Uterus (tissue), 4 donors: ENCODE results near the gene OR52I2. TPM values are rescaled to one million over a fixed set of nuclear protein-coding genes. Genes with fewer than 3 reads are reported as not detected.

ENCODE experiments used
- DNase-seq, 2 donors: peaks; one replicate each; pipeline ENCODE4 v3.0.0-alpha.2; 2019 to 2020
- H3K27ac ChIP-seq, 2 donors: fragments of 200-600 bp; sonication (generic); 1 replicate in 1 of 2; 2 replicates in 1 of 2; pipeline ENCODE4 v1.5.1; 2016 to 2018
- H3K27me3 ChIP-seq, 2 donors: fragments of 200-600 bp; sonication (generic); one replicate each; pipeline ENCODE4 v1.5.1; 2018 to 2019; ENCODE audit warnings: control low read depth in 1 of 2
- H3K36me3 ChIP-seq, 2 donors: fragments of 200-600 bp; sonication (generic); one replicate each; pipeline ENCODE4 v1.5.1; 2019; ENCODE audit warnings: control low read depth in 1 of 2
- H3K4me1 ChIP-seq, 2 donors: fragments of 200-600 bp; sonication (generic); one replicate each; pipeline ENCODE4 v1.5.1; 2018 to 2019; ENCODE audit warnings: control low read depth in 1 of 2
- H3K4me3 ChIP-seq, 2 donors: fragments of 200-600 bp; sonication (generic); 1 replicate in 1 of 2; 2 replicates in 1 of 2; pipeline ENCODE4 v1.5.1; 2018 to 2019; ENCODE audit warnings: mild to moderate bottlenecking in 1 of 2
- H3K9me3 ChIP-seq, 2 donors: fragments of 200-600 bp; sonication (generic); one replicate each; pipeline ENCODE4 v1.5.1; 2019; ENCODE audit warnings: control low read depth in 1 of 2
- POLR2A ChIP-seq, 2 donors: fragments of 450-650 bp; IDR thresholded peaks; one replicate each; pipeline ENCODE4 v1.6.1; 2016; ENCODE audit warnings: antibody characterized with exemption in 2 of 2, mild to moderate bottlenecking in 1 of 2, moderate library complexity in 1 of 2
- intact Hi-C: fragments of 100-400 bp; cut with DNase I; formaldehyde crosslinking; loops from one replicate; pipeline ENCODE4 v1.15.1; 2023; ENCODE audit warnings: low total_unique reads
- total RNA-seq, 4 donors: library from RNA; depleted of rRNA in 3 of 4; stranded (reverse); fragments of >200 nt in 3 of 4; gene quantifications; one replicate each; pipeline versions ENCODE4 v1.1.0 to v1.2.4, GENCODE V29; 2014 to 2023
- TF ChIP-seq, protein P1 (sequence below), 4 experiments: fragments of 200-600 bp in 2 of 4; fragments of 450-650 bp in 2 of 4; sonication (generic) in 2 of 4; IDR thresholded peaks; one replicate each; pipeline ENCODE4 v1.5.1; 2016 to 2019; ENCODE audit warnings: antibody characterized with exemption in 4 of 4, mild to moderate bottlenecking in 2 of 4, moderate library complexity in 1 of 4
- donor health status: DM: yes; HTN: yes; CAD: no.

OR52I2 gene
- total RNA-seq, 4 donors from 2014 or later, result not detected

DNA sequence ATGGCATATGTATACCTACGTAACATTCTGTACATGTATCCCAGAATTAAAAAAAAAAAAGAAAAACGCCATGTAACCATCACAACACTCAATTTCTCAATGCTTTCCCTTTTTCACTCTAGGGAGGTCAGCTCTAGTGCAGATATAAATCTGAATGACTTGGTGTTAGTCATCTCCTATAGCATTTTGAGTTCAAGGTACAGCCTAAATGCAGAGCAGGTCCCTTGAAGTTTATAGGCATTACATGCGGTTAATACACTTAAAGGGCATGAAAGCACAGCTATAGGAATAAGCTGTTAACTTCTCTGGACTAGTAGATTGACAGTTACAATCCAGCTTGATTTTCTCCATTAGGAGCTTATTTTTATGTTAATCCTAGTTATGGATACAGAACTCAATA is 16.2 kb upstream of the OR52I2 start:
- Histone ChIP-seq H3K9me3 (no peaks in the 10 kb centered on the region), H3K36me3 (no peaks in the 10 kb centered on the region), H3K27ac (no peak overlapping the region), H3K4me3 (no peak overlapping the region), H3K27me3 (no peaks in the 10 kb centered on the region), H3K4me1 (no peaks in the 10 kb centered on the region)
- intact Hi-C loops, result no loop called here
- TF ChIP-seq, protein P1, sequence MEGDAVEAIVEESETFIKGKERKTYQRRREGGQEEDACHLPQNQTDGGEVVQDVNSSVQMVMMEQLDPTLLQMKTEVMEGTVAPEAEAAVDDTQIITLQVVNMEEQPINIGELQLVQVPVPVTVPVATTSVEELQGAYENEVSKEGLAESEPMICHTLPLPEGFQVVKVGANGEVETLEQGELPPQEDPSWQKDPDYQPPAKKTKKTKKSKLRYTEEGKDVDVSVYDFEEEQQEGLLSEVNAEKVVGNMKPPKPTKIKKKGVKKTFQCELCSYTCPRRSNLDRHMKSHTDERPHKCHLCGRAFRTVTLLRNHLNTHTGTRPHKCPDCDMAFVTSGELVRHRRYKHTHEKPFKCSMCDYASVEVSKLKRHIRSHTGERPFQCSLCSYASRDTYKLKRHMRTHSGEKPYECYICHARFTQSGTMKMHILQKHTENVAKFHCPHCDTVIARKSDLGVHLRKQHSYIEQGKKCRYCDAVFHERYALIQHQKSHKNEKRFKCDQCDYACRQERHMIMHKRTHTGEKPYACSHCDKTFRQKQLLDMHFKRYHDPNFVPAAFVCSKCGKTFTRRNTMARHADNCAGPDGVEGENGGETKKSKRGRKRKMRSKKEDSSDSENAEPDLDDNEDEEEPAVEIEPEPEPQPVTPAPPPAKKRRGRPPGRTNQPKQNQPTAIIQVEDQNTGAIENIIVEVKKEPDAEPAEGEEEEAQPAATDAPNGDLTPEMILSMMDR (IDR thresholded peaks at IDR 0.05), result no peak
- no peak for TF ChIP-seq POLR2A (IDR thresholded peaks at IDR 0.05)
- no peak for DNase-seq

DNA sequence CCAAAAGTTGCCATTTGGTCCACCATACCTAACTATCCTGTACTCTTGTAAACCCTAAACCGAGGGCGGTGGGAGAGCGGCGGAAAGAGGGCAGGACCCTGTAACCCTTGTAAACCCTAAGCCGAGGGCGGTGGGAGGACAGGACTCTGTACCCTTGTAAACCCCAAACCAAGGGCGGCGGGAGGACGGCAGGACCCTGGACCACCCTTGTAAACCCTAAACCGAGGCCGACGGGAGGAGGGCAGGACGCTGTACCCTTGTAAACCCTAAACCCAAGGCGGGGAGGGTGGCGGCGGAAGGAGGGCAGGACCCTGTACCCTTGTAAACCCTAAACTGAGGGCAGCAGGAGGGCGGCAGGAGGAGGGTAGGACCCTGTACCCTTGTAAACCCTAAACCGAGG is 12.5 kb upstream of the OR52I2 start:
- H3K9me3 ChIP-seq, result no peaks in the 10 kb centered on the region
- H3K36me3 ChIP-seq, result no peaks in the 10 kb centered on the region
- no peaks in the 10 kb centered on the region for H3K4me1 ChIP-seq
- no peak for DNase-seq
- no peak overlapping the region for H3K4me3 ChIP-seq
- intact Hi-C loops, result no loop called here
- no peaks in the 10 kb centered on the region for H3K27me3 ChIP-seq
- no peak overlapping the region for H3K27ac ChIP-seq
- TF ChIP-seq POLR2A (IDR thresholded peaks at IDR 0.05), result no peak
- TF ChIP-seq, protein P1 (IDR thresholded peaks at IDR 0.05), result no peak

- no peak for DNase-seq
- Histone ChIP-seq H3K4me3 (no peak overlapping the region), H3K27ac (no peak overlapping the region), H3K4me1 (no peaks in the 10 kb centered on the region), H3K9me3 (no peaks in the 10 kb centered on the region), H3K36me3 (no peaks in the 10 kb centered on the region), H3K27me3 (no peaks in the 10 kb centered on the region)
- TF ChIP-seq, protein P1 (IDR thresholded peaks at IDR 0.05), result no peak
- no peak for TF ChIP-seq POLR2A (IDR thresholded peaks at IDR 0.05)
- intact Hi-C loops, result no loop called here
Measured at GRCh38 chr11:4576880-4577279, 4.7 kb upstream of the OR52I2 start.

- no peak for DNase-seq
- Histone ChIP-seq H3K4me3 (no peak overlapping the region), H3K9me3 (no peaks in the 10 kb centered on the region), H3K27me3 (no peaks in the 10 kb centered on the region), H3K27ac (no peak overlapping the region), H3K4me1 (no peaks in the 10 kb centered on the region), H3K36me3 (no peaks in the 10 kb centered on the region)
- intact Hi-C loops, result no loop called here
- no peak for TF ChIP-seq POLR2A (IDR thresholded peaks at IDR 0.05)
- TF ChIP-seq, protein P1 (IDR thresholded peaks at IDR 0.05), result no peak
Measured at GRCh38 chr11:4577761-4578160, 3.8 kb upstream of the OR52I2 start.

- H3K4me3 ChIP-seq, result no peak overlapping the region
- intact Hi-C loops, result no loop called here
- H3K27ac ChIP-seq, result no peak overlapping the region
- DNase-seq, result no peak
- no peaks in the 10 kb centered on the region for H3K9me3 ChIP-seq
- no peaks in the 10 kb centered on the region for H3K36me3 ChIP-seq
- no peaks in the 10 kb centered on the region for H3K27me3 ChIP-seq
- TF ChIP-seq POLR2A (IDR thresholded peaks at IDR 0.05), result no peak
- no peaks in the 10 kb centered on the region for H3K4me1 ChIP-seq
Measured at GRCh38 chr11:4578624-4579023, 2.9 kb upstream of the OR52I2 start.

DNA sequence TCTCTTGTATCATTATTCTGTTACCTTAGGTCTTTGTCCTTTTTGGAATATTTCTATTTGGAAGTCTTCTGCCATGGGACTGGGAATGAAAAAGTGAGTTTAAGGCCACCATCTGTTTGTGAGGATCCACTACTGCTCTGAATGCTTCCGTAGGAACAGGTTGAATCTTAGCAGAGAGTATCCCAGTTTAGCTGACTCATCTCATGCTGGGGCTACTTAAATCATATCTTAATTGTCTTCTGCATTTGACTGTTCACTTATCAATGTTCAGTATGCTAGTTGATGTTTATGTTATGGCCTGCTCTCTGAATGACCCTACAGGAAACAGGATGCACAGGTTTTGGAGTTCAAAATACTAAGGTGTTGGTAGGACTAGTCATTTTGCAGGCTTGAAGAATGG is 1.4 kb upstream of the OR52I2 start:
- intact Hi-C loops, result no loop called here
- Histone ChIP-seq H3K4me3 (no peak overlapping the region), H3K4me1 (no peaks in the 10 kb centered on the region), H3K27ac (no peak overlapping the region), H3K36me3 (no peaks in the 10 kb centered on the region), H3K27me3 (no peaks in the 10 kb centered on the region), H3K9me3 (no peaks in the 10 kb centered on the region)
- no peak for DNase-seq
- TF ChIP-seq, protein P1 (IDR thresholded peaks at IDR 0.05), result no peak
- TF ChIP-seq POLR2A (IDR thresholded peaks at IDR 0.05), result no peak
